Thoracic aorta (tissue), 2 donors: ENCODE measurements around the gene CNTNAP2. TPM values are rescaled to one million over a fixed set of nuclear protein-coding genes. Genes with fewer than 3 reads are reported as not detected.
"Not testable (repeated sequence)": the region's sequence is repeated elsewhere in the genome, so short reads cannot be mapped to it uniquely, and the experiment has no call there.

Source experiments
- ATAC-seq: fragments of 150-250 bp; one replicate; pipeline ENCODE4 v1.8.0; 2017; ENCODE audit warnings: low read depth; ENCODE audit not compliant: insufficient number of reproducible peaks, low FRiP score
- DNase-seq: peaks from one replicate; pipeline ENCODE4 v3.0.0-alpha.2; 2020; ENCODE audit warnings: low spot score
- H3K27ac ChIP-seq, 2 donors: fragments of 200-600 bp; sonication (generic); 1 replicate in 1 of 2; 2 replicates in 1 of 2; pipeline ENCODE4 v1.5.1; 2016; ENCODE audit warnings: mild to moderate bottlenecking in 2 of 2, moderate library complexity in 2 of 2
- H3K27me3 ChIP-seq: fragments of 200-600 bp; sonication (generic); replicated peaks from 2 replicates; pipeline ENCODE4 v1.6.0; 2016; ENCODE audit warnings: mild to moderate bottlenecking; ENCODE audit not compliant: insufficient read depth
- H3K36me3 ChIP-seq: fragments of 200-600 bp; sonication (generic); one replicate; pipeline ENCODE4 v1.5.1; 2016
- H3K4me1 ChIP-seq, 2 donors: fragments of 200-600 bp; sonication (generic); 1 replicate in 1 of 2; 2 replicates in 1 of 2; pipeline versions ENCODE4 v1.5.1 to v1.6.0; 2016; ENCODE audit warnings: low read depth in 2 of 2, mild to moderate bottlenecking in 1 of 2; ENCODE audit not compliant: control insufficient read depth in 1 of 2
- H3K4me3 ChIP-seq: fragments of 200-600 bp; sonication (generic); 2 replicates; pipeline ENCODE4 v1.5.1; 2016; ENCODE audit warnings: mild to moderate bottlenecking
- H3K9me3 ChIP-seq: fragments of 200-600 bp; sonication (generic); 2 replicates; pipeline ENCODE4 v1.5.1; 2016
- CTCF ChIP-seq: fragments of 200-600 bp; sonication (generic); IDR thresholded peaks from one replicate; pipeline ENCODE4 v1.5.1; 2019; ENCODE audit warnings: antibody characterized with exemption
- total RNA-seq, 2 donors: library from RNA; depleted of rRNA; stranded (reverse); fragments of >200 nt; gene quantifications; one replicate each; pipeline versions ENCODE4 v1.1.0 to v1.2.3, GENCODE V29; 2016

Gene CNTNAP2
- total RNA-seq, 2 donors from 2014 or later: not detected

GRCh38 chr7:148456351-148456750 lies 2339.8 kb downstream of the CNTNAP2 start:
- TF ChIP-seq CTCF: no peak
- Histone ChIP-seq H3K27me3 (no peaks in the 10 kb centered on the region), H3K4me1 (no peaks in the 10 kb centered on the region), H3K4me3 (no peak overlapping the region), H3K36me3 (no peaks in the 10 kb centered on the region), H3K9me3 (no peaks in the 10 kb centered on the region), H3K27ac (no peak overlapping the region)
- no peak for DNase-seq
- ATAC-seq: no peak

GRCh38 chr7:148457310-148457921 lies 2340.8 kb downstream of the CNTNAP2 start:
- DNase-seq: no peak
- H3K9me3 ChIP-seq: no peaks in the 10 kb centered on the region
- TF ChIP-seq CTCF: no peak

GRCh38 chr7:148458263-148458662 lies 2341.7 kb downstream of the CNTNAP2 start:
- Histone ChIP-seq H3K27me3 (no peaks in the 10 kb centered on the region), H3K9me3 (no peaks in the 10 kb centered on the region), H3K4me1 (no peaks in the 10 kb centered on the region), H3K4me3 (no peak overlapping the region), H3K36me3 (no peaks in the 10 kb centered on the region), H3K27ac (no peak overlapping the region)
- no peak for ATAC-seq
- no peak for DNase-seq
- no peak for TF ChIP-seq CTCF

More at GRCh38 chr7:148457310-148457921, 2340.8 kb downstream of the CNTNAP2 start:
- no peak for ATAC-seq
- no peaks in the 10 kb centered on the region for H3K27me3 ChIP-seq
- no peaks in the 10 kb centered on the region for H3K36me3 ChIP-seq
- H3K4me1 ChIP-seq: no peaks in the 10 kb centered on the region
- no peak overlapping the region for H3K4me3 ChIP-seq
- no peak overlapping the region for H3K27ac ChIP-seq

- no peak for ATAC-seq
- Histone ChIP-seq H3K27ac (no peak overlapping the region), H3K4me1 (no peaks in the 10 kb centered on the region), H3K36me3 (no peaks in the 10 kb centered on the region), H3K4me3 (no peak overlapping the region), H3K27me3 (no peaks in the 10 kb centered on the region), H3K9me3 (no peaks in the 10 kb centered on the region)
- no peak for TF ChIP-seq CTCF
- DNase-seq: no peak
Observed at GRCh38 chr7:148461392-148462179, 2345.0 kb downstream of the CNTNAP2 start.

GRCh38 chr7:148462774-148463173 lies 2346.2 kb downstream of the CNTNAP2 start:
- not testable (repeated sequence) for H3K36me3 ChIP-seq, ATAC-seq, H3K9me3 ChIP-seq, DNase-seq, H3K27ac ChIP-seq, H3K27me3 ChIP-seq, H3K4me3 ChIP-seq, H3K4me1 ChIP-seq
